Posterior vena cava (tissue), 2 donors: Measurements from ENCODE around the gene GAS2L1. TPM values are rescaled to one million over a fixed set of nuclear protein-coding genes. Genes with fewer than 3 reads are reported as not detected.
"Not testable (repeated sequence)": the region's sequence is repeated elsewhere in the genome, so short reads cannot be mapped to it uniquely, and the experiment has no call there.

Experiments
- DNase-seq: peaks from one replicate; pipeline ENCODE4 v3.0.0-alpha.2; 2020; ENCODE audit warnings: low spot score
- intact Hi-C, 2 donors: fragments of 100-400 bp; cut with DNase I; formaldehyde crosslinking; loops; one replicate each; pipeline versions ENCODE4 v1.14.1 to v1.14.2; 2022 to 2023
- microRNA-seq, 2 donors: library from miRNA; unstranded; fragments of <30 nt; microRNA quantifications; one replicate each; pipeline ENCODE4 v1.2.0, GENCODE V29; 2020 to 2021; ENCODE audit warnings: borderline microRNAs expressed in 2 of 2
- total RNA-seq, 2 donors: library from RNA; stranded (reverse); fragmentation: NEBNext Ultra II Directional; extraction: Animal tissue kit (Norgen Biotek cat#: 25700); gene quantifications; one replicate each; pipeline ENCODE4 v1.2.1, GENCODE V29; 2021
- donor health status: DM: yes; HTN: yes; CAD: no.
- donor health status: DM: yes; HTN: yes; CAD: no.

GAS2L1 gene
- total RNA-seq, 2 donors from 2014 or later, result 25.0 to 25.4 TPM

GRCh38 chr22:29353286-29353685, 46.8 kb downstream of the GAS2L1 start:
- intact Hi-C loops, result no loop called here

GRCh38 chr22:29353860-29354259, 47.4 kb downstream of the GAS2L1 start:
- intact Hi-C loops, result no loop called here
- DNase-seq, result no peak

More at GRCh38 chr22:29353286-29353685, 46.8 kb downstream of the GAS2L1 start:
- no peak for DNase-seq

- DNase-seq, intact Hi-C loops: not testable (repeated sequence)
Observed at GRCh38 chr22:29357193-29357890, 50.9 kb downstream of the GAS2L1 start.

- DNase-seq, result no peak
- intact Hi-C loops, result no loop called here
Observed at GRCh38 chr22:29359469-29359868, 53.0 kb downstream of the GAS2L1 start.

Small RNA genes lying within 50 kb of the gene (microRNA-seq; reads per million reads assigned to microRNA genes)
- 7.0 to 18.1 reads per million in 2 donors for gene MIR3653

Other genes starting within 250 kb of the GAS2L1 start
- gene C22orf31, start 244.8 kb upstream of the GAS2L1 start, total RNA-seq, result not detected
- gene KREMEN1, start 233.6 kb upstream of the GAS2L1 start, total RNA-seq, result 10 to 100 TPM; 13.7 to 22.2 TPM
- 1 to 10 TPM; 1.4 to 2.4 TPM for gene EMID1, start 100.8 kb upstream of the GAS2L1 start, total RNA-seq
- gene RHBDD3, start 38.7 kb upstream of the GAS2L1 start, total RNA-seq, result 10 to 100 TPM; 11.8 to 17.6 TPM
- 100 to 1,000 TPM; 155 to 168 TPM for gene EWSR1, start 38.4 kb upstream of the GAS2L1 start, total RNA-seq
- 1 to 10 TPM in 1 of 2 donors, under 1 TPM in 1; 0.71 to 1.9 TPM for gene RASL10A, start 9.0 kb downstream of the GAS2L1 start, total RNA-seq
- 10 to 100 TPM; 53.7 to 63.0 TPM for gene AP1B1, start 81.9 kb downstream of the GAS2L1 start, total RNA-seq
- not detected for gene RFPL1, start 131.9 kb downstream of the GAS2L1 start, total RNA-seq
- gene NEFH, start 173.6 kb downstream of the GAS2L1 start, total RNA-seq, result under 1 TPM; 0.33 to 0.42 TPM
- gene THOC5, start 247.1 kb downstream of the GAS2L1 start, total RNA-seq, result 10 to 100 TPM; 33.9 to 35.7 TPM